ENCODE results near the gene SCN8A.

- TF ChIP-seq POLR2AphosphoS5 (IDR thresholded peaks at IDR 0.05; ENCODE audit: low read depth, low read length) (no peak), POLR2A (IDR thresholded peaks at IDR 0.05; ENCODE audit: low read depth, low read length) (no peak), TAF1 (IDR thresholded peaks at IDR 0.05; ENCODE audit: borderline replicate concordance, low read depth, low read length) (no peak)
These were observed 259.9 kb downstream of the SCN8A start for GRCh38 chr12:51850965-51851299.
